Vagina (tissue), 2 donors: Measurements from ENCODE around the gene CHMP5.

ENCODE experiments used
- CTCF ChIP-seq, 3 experiments: fragments of 450-650 bp in 2 of 3; fragments of 200-600 bp in 1 of 3; sonication (generic) in 1 of 3; IDR thresholded peaks; one replicate each; pipeline ENCODE4 v1.5.1; 2017 to 2019; ENCODE audit warnings: antibody characterized with exemption in 3 of 3, mild to moderate bottlenecking in 2 of 3, moderate library complexity in 2 of 3
- POLR2AphosphoS5 ChIP-seq, 2 donors: sonication (generic); formaldehyde crosslinking; IDR thresholded peaks; one replicate each; pipeline ENCODE4 v1.9.0; 2017; ENCODE audit warnings: antibody characterized with exemption in 2 of 2, mild to moderate bottlenecking in 2 of 2, low read depth in 1 of 2; ENCODE audit not compliant: insufficient read depth in 1 of 2

DNA sequence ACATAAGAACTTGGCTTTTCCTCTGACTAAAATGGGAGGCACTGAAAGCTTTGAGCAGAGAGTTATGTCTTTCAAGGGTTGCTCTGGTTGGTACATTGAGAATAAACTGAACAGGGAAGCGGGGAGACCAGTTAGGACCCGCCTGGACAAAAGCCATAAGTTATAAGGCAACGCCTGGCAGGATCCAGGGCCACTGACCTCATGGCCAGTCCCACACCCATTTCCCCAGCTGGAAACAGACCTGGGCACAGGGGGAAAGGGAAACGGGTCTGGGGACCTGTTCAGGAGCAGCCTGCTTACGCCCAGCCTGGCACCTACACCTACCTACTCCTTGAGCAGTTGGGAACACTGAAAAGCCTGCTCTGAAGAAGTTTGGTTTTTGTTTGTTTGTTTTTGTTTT is 23.6 kb upstream of the CHMP5 start:
- TF ChIP-seq CTCF (IDR thresholded peaks at IDR 0.05) (no peak), POLR2AphosphoS5 (IDR thresholded peaks at IDR 0.05; ENCODE audit: insufficient read depth in 1 of 2, low read depth in 1 of 2) (no peak)
